ENCODE results near the gene RHOBTB1.

DNA sequence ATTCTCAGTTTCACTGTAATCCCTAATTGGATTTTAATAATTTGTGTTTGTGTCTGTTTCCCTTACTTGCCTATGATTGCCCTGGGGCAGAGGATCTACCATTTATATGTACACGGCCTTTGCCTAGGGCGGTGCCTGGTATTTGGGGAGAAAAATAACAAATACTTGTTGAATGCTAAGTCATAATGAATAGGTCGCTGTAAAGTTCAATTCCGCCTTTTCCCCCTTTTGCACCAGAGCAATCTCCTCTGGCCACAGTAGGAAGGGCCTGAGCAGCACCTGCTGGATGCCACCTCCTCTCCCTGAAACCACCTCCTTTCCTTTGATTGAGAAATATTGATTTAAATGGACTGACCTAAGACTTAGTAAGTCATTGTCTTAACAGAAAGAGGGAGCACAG, 70.2 kb downstream of the RHOBTB1 start:
- TF ChIP-seq EP300 (IDR thresholded peaks at IDR 0.05) (no peak), POLR2A (IDR thresholded peaks at IDR 0.05) (no peak)
- TF ChIP-seq, protein P1, sequence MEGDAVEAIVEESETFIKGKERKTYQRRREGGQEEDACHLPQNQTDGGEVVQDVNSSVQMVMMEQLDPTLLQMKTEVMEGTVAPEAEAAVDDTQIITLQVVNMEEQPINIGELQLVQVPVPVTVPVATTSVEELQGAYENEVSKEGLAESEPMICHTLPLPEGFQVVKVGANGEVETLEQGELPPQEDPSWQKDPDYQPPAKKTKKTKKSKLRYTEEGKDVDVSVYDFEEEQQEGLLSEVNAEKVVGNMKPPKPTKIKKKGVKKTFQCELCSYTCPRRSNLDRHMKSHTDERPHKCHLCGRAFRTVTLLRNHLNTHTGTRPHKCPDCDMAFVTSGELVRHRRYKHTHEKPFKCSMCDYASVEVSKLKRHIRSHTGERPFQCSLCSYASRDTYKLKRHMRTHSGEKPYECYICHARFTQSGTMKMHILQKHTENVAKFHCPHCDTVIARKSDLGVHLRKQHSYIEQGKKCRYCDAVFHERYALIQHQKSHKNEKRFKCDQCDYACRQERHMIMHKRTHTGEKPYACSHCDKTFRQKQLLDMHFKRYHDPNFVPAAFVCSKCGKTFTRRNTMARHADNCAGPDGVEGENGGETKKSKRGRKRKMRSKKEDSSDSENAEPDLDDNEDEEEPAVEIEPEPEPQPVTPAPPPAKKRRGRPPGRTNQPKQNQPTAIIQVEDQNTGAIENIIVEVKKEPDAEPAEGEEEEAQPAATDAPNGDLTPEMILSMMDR (IDR thresholded peaks at IDR 0.05) = no peak
